Dendritic cell treated with granulocyte-macrophage colony-stimulating factor and Interleukin-4, amounts not matched to agents 40 ng/mL and 50 ng/mL, for 4 days (primary cell): ENCODE results near the gene BRD1.
"Not testable (repeated sequence)": the region's sequence is repeated elsewhere in the genome, so short reads cannot be mapped to it uniquely, and the experiment has no call there.

ENCODE experiments used
- H3K27ac Mint-ChIP-seq: one replicate; pipeline ENCODE4 v1.8.0; 2022; ENCODE audit warnings: mild to moderate bottlenecking, mixed read lengths
- H3K27me3 Mint-ChIP-seq: one replicate; pipeline ENCODE4 v1.8.0; 2022; ENCODE audit warnings: mild to moderate bottlenecking, mixed read lengths
- H3K36me3 Mint-ChIP-seq: one replicate; pipeline ENCODE4 v1.8.0; 2022; ENCODE audit warnings: low read depth, mixed read lengths
- H3K4me1 Mint-ChIP-seq: one replicate; pipeline ENCODE4 v1.8.0; 2022; ENCODE audit warnings: low read depth, mixed read lengths
- H3K4me3 Mint-ChIP-seq: one replicate; pipeline ENCODE4 v1.8.0; 2022; ENCODE audit warnings: mild to moderate bottlenecking, moderate library complexity, mixed read lengths
- H3K9me3 Mint-ChIP-seq: one replicate; pipeline ENCODE4 v1.8.0; 2022; ENCODE audit warnings: mixed read lengths
- intact Hi-C: fragments of 100-400 bp; cut with micrococcal nuclease; formaldehyde crosslinking; loops from one replicate; pipeline ENCODE4 v1.15.0; 2022

The BRD1 gene

GRCh38 chr22:49861642-49862495 lies 34.2 kb upstream of the BRD1 start:
- H3K27me3 Mint-ChIP-seq: no peaks in the 10 kb centered on the region
- no peak overlapping the region for H3K4me3 Mint-ChIP-seq
- H3K4me1 Mint-ChIP-seq: peaks cover 56% of the 10 kb centered on the region
- peaks cover 16% of the 10 kb centered on the region for H3K9me3 Mint-ChIP-seq
- intact Hi-C loops: no loop called here
- peak overlapping the region; percentile 46 for H3K27ac Mint-ChIP-seq
- H3K36me3 Mint-ChIP-seq: peaks cover 46% of the 10 kb centered on the region

GRCh38 chr22:49858827-49859226 lies 31.2 kb upstream of the BRD1 start:
- Mint-ChIP-seq H3K4me1 (peaks cover 72% of the 10 kb centered on the region), H3K27ac (no peak overlapping the region), H3K9me3 (no peaks in the 10 kb centered on the region), H3K27me3 (no peaks in the 10 kb centered on the region), H3K36me3 (peaks cover 31% of the 10 kb centered on the region), H3K4me3 (no peak overlapping the region)
- intact Hi-C loops: loop anchor here (5.0 kb wide), 1 partner anchor 58 kb away; the partner anchor contains the start of genes ALG12 and CRELD2

DNA sequence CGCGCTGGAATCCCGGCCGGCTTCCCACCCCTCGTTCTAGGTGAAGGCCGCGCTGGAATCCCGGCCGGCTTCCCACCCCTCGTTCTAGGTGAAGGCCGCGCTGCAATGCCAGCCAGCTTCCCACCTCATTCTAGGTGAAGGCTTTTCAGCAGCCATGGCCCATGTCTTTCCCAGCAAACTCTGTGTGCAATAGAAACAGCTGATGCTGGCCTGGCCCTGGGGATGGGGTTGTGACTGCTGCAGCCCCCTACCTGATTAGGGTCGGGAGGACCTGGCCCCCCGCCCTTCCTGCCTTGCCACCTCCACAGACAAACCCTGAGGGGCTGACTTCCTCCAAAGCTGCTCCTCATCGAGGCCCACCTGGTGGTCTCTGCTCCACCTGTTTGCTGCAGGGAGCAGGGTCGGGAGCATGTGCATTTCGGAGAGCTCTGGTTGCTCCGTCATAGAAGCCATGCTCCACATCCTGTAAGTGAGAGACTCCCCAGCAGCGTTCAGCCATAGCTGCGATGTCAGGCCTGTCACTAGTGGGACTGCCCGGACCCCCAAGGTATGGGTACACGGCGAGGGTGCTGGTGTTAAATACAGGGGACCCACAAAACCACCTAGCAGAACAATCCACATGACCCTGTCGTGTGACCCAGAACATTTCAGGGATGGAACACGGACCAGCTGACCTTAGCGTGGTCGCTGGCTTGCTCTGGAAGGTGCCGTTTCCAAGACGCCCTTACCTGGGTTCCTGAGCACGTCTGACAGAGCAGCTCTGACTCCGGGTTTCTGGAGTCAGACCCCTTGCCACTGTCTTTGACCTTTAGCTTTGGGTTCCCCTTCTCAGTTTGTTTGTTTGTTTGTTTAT lies 29.3 kb upstream of the BRD1 start:
- Mint-ChIP-seq H3K9me3 (no peaks in the 10 kb centered on the region), H3K27ac (peak overlapping the region; percentile 41), H3K4me3 (no peak overlapping the region), H3K27me3 (peaks cover 2% of the 10 kb centered on the region), H3K36me3 (peaks cover 31% of the 10 kb centered on the region), H3K4me1 (peaks cover 65% of the 10 kb centered on the region)
- intact Hi-C loops: loop anchor here (5.0 kb wide), 1 partner anchor 60 kb away; the partner anchor contains the start of genes ALG12 and CRELD2

DNA sequence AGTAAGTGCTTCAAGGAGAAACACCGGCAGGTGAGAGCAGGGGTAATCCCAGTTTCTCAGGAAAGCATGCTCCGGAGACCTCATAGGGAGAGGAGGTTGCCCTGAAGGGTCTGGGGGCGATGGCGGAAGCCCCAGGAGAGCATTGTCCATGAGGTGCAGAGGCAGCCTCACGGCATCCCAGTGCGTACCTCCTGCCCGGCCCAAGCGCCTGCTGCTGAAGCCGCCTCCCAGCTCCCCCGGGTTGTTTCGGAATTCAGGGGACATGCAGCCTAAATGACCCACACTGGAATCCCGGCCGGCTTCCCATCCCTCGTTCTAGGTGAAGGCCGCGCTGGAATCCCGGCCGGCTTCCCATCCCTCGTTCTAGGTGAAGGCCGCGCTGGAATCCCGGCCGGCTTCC lies 28.7 kb upstream of the BRD1 start:
- Mint-ChIP-seq H3K27me3 (peaks cover 8% of the 10 kb centered on the region), H3K27ac (peak overlapping the region; percentile 91), H3K4me3 (no peak overlapping the region), H3K4me1 (peaks cover 65% of the 10 kb centered on the region), H3K36me3 (peaks cover 31% of the 10 kb centered on the region), H3K9me3 (no peaks in the 10 kb centered on the region)
- intact Hi-C loops: loop anchor here (5.0 kb wide), 1 partner anchor 61 kb away; the partner anchor contains the start of genes ALG12 and CRELD2

- peaks cover 61% of the 10 kb centered on the region for H3K4me1 Mint-ChIP-seq
- H3K27ac Mint-ChIP-seq: peak overlapping the region; percentile 91
- H3K4me3 Mint-ChIP-seq: peak overlapping the region; percentile 97
- intact Hi-C loops: loop anchor here (5.0 kb wide), 1 partner anchor 62 kb away; the partner anchor contains the start of genes ALG12 and CRELD2
- no peaks in the 10 kb centered on the region for H3K9me3 Mint-ChIP-seq
- peaks cover 10% of the 10 kb centered on the region for H3K27me3 Mint-ChIP-seq
- H3K36me3 Mint-ChIP-seq: peaks cover 31% of the 10 kb centered on the region
These were observed 27.7 kb upstream of the BRD1 start for GRCh38 chr22:49855251-49855911.

DNA sequence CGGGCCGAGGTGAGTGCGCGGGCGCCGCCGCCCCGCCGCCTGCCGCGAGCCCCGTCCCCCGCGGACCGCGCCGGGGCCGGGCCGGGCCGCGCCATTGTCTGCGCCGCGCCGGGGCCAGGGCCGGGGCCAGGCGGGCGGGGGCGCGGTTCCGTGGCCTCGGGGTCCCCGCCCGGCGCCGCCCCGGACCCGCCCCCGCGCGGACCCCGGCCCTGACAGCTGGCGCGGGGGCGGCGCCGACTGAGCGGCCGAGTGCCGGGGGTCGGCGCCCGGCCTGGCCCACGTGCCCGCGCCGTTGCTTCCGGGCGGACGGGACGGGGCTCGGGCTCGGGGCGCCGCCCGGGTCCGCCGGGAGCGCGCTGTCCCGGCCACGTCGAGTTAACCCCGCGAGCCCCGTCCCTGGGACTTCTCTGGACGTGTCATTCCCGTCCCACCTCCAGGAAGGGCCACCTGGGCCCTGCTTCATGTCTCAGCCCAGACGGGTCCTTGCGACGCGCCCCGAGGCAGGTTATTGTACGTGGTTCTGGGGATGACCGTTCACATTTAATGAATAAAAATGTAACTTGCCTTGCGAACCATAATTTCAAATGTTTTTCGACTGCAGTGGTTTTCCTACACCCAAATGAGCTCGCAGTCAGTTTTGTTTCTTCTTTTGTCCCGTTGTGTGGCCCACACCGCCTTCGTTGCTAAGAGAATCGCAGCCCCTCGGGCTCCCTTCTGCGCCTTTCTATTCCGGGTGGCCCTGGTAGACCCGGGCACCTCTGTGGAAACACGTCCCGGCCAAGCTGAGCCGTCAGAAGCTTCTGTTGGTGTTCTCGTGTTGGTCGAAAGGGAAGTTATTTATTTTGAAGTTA lies 26.5 kb upstream of the BRD1 start:
- peak overlapping the region; percentile 97 for H3K4me3 Mint-ChIP-seq
- peaks cover 18% of the 10 kb centered on the region for H3K27me3 Mint-ChIP-seq
- peaks cover 31% of the 10 kb centered on the region for H3K36me3 Mint-ChIP-seq
- H3K9me3 Mint-ChIP-seq: no peaks in the 10 kb centered on the region
- intact Hi-C loops: no loop called here
- H3K27ac Mint-ChIP-seq: peak overlapping the region; percentile 91
- peaks cover 66% of the 10 kb centered on the region for H3K4me1 Mint-ChIP-seq

DNA sequence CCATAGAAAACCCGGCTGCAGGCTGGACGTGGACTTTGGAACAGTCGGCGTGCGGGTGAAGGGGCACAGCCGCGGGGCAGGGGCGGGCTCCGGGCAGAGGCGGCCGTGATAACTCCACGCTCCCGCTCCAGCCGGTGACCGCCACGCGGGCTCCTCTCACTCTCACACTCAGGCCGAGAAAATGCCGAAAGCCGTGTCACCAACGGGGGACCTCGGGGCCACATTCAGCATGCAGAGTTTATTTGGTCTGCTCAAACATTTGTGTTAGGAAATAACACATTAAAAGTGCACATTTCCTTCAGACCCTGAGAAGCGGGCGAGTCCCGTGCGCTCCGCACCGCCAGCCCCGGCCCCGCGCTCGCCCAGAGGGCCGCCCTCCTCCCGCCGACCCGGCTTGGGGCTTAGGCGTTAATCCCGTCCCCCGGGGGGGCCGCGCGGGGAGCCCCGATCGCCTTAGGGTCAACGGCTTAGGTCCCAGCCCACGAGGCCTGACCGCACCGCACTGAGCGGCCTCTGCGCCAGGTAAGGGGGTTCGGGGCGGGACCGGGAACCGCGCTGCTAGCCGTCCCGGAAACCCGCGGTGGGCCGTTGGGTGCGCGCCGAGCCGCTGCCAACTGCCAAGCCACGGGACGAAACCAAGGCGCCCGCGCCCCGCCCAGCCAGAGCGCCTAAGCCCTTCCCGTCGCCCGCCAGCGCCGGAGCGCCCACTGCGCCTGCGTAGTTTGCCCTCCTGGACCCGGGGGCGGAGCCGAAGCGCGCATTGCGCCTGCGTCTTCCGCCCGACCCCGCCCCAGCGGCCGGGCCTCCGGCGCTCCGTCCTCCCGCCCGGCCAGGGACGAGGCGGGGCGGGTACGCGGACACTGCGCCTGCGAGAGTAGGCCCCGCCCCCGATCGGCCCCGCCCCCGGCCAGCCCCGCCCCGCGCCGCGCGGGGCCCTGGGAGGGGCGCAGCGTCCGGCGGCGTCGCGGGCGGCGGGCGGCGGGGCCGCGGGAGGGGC lies 25.5 kb upstream of the BRD1 start, which contains the start of gene ZBED4:
Gene ZBED4 (plus strand): TSS at position 947 of the 997 bp plus-strand sequence. CDS start 29,819 bp downstream, outside the sequence.
- H3K27ac Mint-ChIP-seq: peak within 1 kb of the TSS; percentile 91
- H3K9me3 Mint-ChIP-seq: no peaks in the 10 kb centered on the region
- H3K4me1 Mint-ChIP-seq: peaks cover 57% of the 10 kb centered on the region
- intact Hi-C loops: no loop called here
- peak within 1 kb of the TSS; percentile 97 for H3K4me3 Mint-ChIP-seq
- H3K36me3 Mint-ChIP-seq: peaks cover 29% of the 10 kb centered on the region
- H3K27me3 Mint-ChIP-seq: peaks cover 18% of the 10 kb centered on the region

DNA sequence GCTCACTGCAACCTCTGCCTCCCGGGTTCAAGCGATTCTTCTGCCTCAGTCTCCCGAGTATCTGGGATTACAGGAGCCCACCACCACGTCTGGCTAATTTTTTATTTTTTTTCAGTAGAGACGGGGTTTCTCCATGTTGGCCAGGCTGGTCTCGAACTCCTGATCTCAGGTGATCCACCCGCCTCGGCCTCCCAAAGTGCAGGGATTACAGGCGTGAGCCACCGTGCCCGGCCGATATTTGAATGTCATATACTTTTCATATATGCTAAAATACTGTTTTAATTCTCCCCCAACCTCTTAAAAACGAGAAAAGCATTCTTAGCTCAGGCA lies 24.9 kb upstream of the BRD1 start:
- H3K27me3 Mint-ChIP-seq: peaks cover 18% of the 10 kb centered on the region
- peak overlapping the region; percentile 80 for H3K27ac Mint-ChIP-seq
- H3K4me3 Mint-ChIP-seq: peak overlapping the region; percentile 73
- H3K4me1 Mint-ChIP-seq: peaks cover 61% of the 10 kb centered on the region
- H3K9me3 Mint-ChIP-seq, intact Hi-C loops: not testable (repeated sequence)
- peaks cover 25% of the 10 kb centered on the region for H3K36me3 Mint-ChIP-seq

- no peaks in the 10 kb centered on the region for H3K9me3 Mint-ChIP-seq
- H3K4me3 Mint-ChIP-seq: no peak overlapping the region
- peaks cover 17% of the 10 kb centered on the region for H3K36me3 Mint-ChIP-seq
- H3K4me1 Mint-ChIP-seq: peaks cover 54% of the 10 kb centered on the region
- H3K27me3 Mint-ChIP-seq: peaks cover 18% of the 10 kb centered on the region
- intact Hi-C loops: no loop called here
- peak overlapping the region; percentile 24 for H3K27ac Mint-ChIP-seq
These were observed 23.5 kb upstream of the BRD1 start for GRCh38 chr22:49850959-49851802.

DNA sequence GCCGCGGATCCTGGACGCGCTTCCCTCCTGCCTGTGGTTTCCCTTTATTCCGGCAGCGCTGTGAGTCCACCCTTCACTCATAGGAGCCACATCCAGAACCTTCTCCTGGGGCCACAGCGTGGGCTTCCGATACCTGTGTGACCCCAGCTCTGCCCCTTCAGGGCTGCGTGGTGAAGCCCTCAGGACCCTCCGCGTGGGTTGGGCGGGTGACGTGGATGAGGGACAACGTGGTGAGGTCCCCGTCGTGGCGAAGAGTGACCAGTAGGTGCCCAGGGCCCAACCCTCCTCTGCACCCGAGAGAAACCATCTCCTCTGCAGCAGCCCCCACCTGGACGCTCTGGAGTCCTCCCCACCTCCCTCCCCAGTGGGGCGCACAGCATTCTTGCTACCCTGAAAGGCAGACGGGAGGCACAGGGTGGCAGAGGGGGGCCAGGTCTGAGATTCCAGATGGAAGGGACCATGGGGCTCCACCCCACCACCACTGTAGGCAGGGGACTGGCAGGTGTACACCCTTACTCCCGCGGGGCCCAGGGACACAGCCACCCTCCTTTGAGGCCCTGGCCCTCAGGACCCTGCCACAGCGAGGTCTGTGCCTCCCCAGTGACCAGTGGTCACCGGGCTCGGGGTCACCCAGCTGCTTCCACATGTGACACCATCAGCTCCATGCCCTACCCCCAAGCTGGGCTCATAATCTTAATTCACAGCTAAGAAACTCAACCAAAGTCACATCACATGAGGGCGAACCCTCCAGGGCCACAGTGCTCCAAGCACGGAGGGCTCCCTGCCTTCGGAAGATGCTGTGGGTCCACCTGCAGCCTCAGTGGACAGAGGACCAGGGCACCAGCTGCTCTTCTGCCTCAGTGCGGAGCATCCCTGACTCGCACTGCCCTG lies 22.6 kb upstream of the BRD1 start:
- Mint-ChIP-seq H3K9me3 (no peaks in the 10 kb centered on the region), H3K36me3 (peaks cover 25% of the 10 kb centered on the region), H3K4me1 (peaks cover 45% of the 10 kb centered on the region), H3K4me3 (peak overlapping the region; percentile 90), H3K27ac (peak overlapping the region; percentile 41), H3K27me3 (peaks cover 18% of the 10 kb centered on the region)
- intact Hi-C loops: no loop called here
